NCI-H774 (cell line): ENCODE results near the gene PPM1N.

ENCODE experiments used
- DNase-seq: peaks from one replicate; lab custom pipeline; 2025; lab: John Stamatoyannopoulos, UW

Gene PPM1N

GRCh38 chr19:45471111-45471930, 26.9 kb upstream of the PPM1N start:
- no peak for DNase-seq

GRCh38 chr19:45471931-45472562, 26.2 kb upstream of the PPM1N start:
- no peak for DNase-seq

GRCh38 chr19:45472563-45473366, 25.5 kb upstream of the PPM1N start:
- no peak for DNase-seq

DNA sequence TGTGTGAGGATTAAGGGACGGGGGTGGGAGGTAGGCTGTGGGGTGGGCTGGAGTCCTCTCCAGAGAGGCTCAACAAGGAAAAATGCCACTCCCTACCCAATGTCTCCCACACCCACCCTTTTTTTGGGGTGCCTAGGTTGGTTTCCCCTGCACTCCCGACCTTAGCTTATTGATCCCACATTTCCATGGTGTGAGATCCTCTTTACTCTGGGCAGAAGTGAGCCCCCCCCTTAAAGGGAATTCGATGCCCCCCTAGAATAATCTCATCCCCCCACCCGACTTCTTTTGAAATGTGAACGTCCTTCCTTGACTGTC, 24.9 kb upstream of the PPM1N start:
- DNase-seq: no peak

DNA sequence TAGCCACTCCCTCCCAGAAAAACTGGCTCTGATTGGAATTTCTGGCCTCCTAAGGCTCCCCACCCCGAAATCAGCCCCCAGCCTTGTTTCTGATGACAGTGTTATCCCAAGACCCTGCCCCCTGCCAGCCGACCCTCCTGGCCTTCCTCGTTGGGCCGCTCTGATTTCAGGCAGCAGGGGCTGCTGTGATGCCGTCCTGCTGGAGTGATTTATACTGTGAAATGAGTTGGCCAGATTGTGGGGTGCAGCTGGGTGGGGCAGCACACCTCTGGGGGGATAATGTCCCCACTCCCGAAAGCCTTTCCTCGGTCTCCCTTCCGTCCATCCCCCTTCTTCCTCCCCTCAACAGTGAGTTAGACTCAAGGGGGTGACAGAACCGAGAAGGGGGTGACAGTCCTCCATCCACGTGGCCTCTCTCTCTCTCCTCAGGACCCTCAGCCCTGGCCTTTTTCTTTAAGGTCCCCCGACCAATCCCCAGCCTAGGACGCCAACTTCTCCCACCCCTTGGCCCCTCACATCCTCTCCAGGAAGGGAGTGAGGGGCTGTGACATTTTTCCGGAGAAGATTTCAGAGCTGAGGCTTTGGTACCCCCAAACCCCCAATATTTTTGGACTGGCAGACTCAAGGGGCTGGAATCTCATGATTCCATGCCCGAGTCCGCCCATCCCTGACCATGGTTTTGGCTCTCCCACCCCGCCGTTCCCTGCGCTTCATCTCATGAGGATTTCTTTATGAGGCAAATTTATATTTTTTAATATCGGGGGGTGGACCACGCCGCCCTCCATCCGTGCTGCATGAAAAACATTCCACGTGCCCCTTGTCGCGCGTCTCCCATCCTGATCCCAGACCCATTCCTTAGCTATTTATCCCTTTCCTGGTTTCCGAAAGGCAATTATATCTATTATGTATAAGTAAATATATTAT, 24.3 kb upstream of the PPM1N start:
- DNase-seq: no peak

GRCh38 chr19:45474606-45475521, 23.4 kb upstream of the PPM1N start:
- DNase-seq: no peak

DNA sequence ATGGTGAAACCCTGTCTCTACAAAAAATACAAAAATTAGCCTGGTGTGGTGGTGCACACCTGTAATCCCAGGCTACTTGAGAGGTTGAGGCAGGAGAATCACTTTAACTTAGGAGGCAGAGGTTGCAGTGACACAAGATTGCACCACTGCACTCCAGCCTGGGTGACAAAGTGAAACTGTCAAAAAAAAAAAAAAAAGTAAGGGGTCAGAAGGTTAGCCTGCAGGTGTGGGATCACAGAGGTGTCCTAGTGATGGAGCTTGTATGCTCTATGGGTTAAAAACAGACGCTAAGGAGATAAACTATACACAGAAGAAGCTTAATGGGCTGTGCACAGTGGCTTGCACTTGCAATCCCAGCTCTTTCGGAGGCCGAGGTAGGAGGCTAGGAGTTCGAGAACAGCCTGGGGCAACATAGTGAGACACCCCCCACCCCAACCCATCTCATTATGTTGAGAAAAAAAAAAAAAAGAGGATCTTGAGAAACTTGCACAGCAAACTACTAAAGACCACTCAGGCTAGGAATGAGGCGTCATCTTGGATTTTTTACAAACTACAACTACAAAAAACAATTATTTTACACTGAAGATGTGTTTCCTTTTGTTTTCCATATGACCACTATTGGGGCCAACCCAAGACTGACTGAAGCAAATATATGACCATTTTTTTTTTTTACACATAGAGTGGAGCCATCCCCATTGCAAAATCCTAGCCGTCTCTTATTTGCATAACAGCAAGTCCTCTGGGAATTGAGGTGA, 22.5 kb upstream of the PPM1N start:
- no peak for DNase-seq

- DNase-seq: no peak
Measured at GRCh38 chr19:45476304-45476703, 21.9 kb upstream of the PPM1N start.

DNA sequence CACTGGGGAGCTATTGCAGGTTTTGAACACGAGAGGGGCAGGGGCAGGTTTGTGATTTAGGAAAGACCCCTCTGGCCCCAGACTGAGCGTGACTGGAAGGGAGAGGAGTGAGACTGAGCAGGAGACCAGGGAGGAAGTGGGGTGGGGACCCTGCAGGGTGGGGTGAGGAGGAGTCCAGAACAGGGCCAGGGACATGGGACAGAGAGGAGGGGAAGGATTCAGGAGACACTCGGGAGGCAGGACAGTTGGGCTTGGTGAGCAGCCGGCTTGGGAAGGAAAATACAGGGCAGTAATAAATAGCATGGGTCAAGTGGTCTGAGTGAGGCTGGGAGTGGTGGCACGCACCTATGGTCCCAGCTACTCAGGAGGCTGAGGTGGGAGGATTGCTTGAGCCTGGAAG, 21.1 kb upstream of the PPM1N start:
- no peak for DNase-seq

DNA sequence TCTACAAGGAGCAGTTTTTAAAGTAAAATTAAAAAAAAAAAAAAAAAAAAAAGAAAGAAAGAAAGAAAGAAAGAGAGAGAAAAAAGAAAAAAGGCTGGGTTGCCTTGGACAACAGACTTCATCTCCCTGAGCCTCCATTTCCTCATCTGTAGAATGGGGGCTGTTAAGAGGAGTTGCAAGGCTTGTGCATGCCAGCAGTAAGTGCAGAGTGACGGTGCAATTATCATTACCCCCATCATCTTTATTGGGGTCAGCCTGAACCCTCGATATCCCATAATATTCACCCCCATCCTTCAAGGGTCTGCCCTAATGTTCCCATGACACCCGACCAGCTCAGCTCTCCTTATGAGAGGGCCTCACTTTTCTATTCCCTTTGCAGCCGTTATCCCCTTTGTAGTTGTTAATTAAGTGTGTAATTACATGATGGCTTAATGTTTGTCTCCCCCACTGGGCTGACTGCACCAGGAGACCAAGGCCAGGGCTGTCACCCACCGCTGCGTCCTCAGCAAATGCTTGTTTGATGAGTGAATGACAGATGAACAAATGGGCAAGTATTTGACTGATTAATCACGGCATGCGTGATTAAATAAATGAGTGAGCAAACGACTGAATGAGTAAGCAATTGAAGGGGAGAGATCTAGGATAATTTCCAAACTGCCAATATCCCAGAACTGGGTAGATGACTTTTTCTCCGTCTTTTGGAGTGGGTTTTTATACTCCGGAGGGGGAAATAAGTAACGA, 20.4 kb upstream of the PPM1N start:
- DNase-seq: peak; percentile 48

DNA sequence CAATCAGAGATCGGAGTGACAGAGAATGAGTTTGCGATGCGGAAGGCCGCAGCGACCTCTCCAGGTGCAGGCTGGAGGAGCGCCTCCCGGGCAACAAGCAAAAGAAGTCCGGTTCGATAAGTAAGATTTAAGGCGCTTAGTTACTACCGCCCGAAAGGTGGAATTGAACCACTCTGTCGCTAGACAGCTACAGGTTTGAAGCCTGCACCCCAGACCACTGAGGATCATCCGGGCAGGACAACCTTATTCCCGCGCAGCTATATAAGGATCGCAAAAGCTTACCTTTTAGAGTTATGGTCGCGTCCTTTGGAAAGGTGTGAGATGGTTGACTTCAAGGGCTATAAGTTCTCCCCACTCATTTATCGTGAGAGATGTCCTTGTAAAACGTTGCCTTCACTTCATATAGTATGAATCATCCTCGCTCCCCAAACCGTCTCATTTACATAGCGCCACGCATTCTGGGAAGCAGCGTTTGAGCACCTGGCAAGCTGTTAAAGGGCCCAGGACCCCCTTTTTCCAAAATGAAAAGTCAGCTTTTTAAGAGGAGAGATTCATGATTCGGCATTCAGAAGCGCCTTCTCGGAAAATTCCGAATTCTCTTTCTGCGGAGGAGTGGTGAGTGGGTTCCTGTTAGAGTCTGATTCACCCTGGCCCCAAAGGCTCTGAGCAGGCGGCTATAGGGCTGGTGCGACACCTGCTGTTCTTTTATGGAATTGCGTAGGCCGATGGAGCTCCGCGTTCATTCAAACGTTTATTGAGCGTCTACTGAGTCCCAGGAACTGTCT, 19.6 kb upstream of the PPM1N start:
- DNase-seq: peak; percentile 83

DNA sequence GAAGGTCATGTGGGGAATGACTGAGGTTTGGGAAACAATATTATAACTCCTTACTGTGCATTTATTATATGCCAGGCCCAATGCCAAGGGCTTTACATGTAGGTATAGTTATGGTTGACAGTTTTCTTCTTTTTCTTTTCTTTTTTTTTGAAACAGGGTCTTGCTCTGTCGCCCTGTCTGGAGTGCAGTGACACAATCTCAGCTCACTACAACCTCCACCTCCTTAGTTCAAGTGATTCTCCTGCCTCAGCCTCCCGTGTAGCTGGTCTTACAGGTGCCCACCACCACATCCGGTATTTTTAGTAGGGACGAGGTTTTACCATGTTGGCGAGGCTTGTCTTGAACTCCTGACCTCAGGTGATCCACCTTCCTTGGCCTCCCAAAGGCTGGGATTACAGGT, 15.2 kb upstream of the PPM1N start:
- DNase-seq: no peak

- no peak for DNase-seq
Measured at GRCh38 chr19:45484273-45484945, 13.8 kb upstream of the PPM1N start.

- peak; percentile 95 for DNase-seq
Measured at GRCh38 chr19:45485305-45486077, 12.8 kb upstream of the PPM1N start.

DNA sequence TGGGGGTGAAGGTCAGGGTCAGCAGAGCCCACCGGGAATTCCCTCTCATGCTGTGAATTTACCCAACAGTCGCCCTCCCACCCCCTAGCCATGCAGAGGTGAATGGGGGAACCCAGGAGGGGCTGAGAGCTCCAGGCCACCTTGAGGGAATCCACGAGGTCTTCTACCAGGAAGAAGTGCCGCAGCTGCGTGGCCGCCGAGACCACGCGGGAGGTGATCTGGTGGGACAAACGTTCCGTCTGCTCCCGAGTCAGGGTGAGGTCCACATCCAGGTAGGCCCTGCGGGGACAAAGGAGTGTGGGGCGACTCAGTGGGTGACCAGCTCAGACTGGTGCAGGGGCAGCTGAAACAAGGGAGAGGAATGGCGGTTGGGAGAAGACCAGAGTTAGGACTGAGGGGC, 9.5 kb upstream of the PPM1N start:
- no peak for DNase-seq

DNA sequence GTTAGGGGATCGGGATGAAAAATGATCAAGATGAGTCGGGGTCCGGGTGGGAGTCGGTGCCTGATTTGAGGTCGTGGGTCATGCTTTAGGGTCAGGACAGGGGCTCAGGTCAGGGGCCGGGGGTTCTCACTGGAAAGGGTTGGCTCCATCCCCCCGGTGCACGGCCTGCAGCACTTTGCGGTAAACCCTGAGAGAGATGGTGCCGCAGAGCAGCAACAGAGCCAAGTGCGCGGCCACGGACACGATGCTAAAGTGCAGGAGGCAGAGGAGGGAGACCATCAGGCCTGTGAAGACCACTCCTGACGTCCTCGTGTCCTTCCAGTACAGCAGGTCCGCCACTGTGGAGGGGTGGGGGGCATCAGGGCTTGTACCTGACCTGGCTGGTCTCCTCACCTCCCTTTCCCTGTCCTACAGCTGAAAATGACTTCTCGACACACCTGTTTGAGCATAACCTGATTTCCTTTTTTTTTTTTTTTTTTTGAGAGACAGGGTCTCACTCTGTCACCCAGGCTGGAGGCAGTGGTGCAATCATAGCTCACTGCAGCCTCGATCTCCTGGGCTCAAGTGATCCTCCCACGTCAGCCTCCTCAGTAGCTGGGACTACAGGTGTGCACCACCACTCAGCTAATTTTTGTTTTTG, 8.9 kb upstream of the PPM1N start:
- no peak for DNase-seq

DNA sequence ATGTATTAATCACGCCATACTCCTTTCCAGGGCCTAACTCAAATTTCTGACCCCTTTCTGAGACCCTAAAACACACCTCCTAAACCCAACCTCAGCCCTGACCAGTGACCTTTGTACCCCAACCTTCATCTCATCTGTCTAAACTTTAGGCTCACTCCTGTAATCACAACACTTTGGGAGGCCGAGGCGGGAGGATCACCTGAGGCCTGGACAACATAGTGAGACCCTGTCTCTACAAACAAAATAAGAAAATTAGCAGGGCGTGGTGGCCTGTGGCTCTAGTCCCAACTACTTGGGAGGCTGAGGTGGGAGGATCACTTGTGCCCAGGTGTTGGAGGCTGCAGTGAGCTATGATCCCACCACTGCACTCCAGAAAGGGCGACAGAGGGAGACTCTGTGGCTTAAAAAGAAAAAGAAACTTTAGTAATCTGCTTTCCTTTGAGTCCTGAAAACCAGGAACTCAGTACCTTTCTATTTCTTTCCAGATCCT, 6.1 kb upstream of the PPM1N start:
- no peak for DNase-seq
